ENCODE measurements around the gene WDR62. TPM values are rescaled to one million over a fixed set of nuclear protein-coding genes. Genes with fewer than 3 reads are reported as not detected.

Gene WDR62
- total RNA-seq, 4 donors from 2014 or later, result 2.4 to 5.8 TPM; not detected in 2

DNA sequence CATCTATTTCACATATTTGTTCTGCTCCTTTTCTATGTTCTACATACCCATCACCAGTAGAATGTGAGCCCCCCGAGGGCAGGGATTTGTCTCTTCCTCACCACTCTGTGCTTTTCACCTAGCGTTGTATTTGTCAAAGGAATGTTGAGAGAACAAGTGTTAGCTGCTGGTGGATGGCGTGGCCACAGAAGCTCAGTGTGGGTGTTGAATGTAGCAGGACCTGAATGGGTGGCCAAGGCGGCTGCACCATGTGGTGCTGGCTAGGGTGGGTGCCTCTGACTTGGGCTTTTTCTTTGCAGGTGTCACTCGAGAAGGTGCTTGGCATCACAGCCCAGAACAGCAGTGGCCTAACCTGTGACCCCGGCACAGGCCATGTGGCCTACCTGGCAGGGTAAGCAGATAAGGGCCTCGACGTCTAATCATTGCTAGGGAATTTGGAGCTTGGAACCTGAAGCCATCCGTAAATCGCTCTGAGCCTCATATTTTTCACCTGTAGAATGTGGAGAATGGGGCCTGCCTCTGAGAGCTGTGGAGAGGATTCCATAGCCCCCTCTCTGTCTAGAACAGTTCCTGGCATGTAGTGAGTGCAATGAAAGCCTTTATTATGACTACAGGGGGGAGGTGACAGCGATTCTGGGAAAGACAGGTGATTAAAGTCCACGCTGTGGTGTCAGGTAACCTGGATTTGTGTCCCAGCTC, 3.9 kb downstream of the WDR62 start:
- no peak for TF ChIP-seq POLR2A (IDR thresholded peaks at IDR 0.05)
- TF ChIP-seq, protein P1, sequence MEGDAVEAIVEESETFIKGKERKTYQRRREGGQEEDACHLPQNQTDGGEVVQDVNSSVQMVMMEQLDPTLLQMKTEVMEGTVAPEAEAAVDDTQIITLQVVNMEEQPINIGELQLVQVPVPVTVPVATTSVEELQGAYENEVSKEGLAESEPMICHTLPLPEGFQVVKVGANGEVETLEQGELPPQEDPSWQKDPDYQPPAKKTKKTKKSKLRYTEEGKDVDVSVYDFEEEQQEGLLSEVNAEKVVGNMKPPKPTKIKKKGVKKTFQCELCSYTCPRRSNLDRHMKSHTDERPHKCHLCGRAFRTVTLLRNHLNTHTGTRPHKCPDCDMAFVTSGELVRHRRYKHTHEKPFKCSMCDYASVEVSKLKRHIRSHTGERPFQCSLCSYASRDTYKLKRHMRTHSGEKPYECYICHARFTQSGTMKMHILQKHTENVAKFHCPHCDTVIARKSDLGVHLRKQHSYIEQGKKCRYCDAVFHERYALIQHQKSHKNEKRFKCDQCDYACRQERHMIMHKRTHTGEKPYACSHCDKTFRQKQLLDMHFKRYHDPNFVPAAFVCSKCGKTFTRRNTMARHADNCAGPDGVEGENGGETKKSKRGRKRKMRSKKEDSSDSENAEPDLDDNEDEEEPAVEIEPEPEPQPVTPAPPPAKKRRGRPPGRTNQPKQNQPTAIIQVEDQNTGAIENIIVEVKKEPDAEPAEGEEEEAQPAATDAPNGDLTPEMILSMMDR (IDR thresholded peaks at IDR 0.05), result no peak
- Histone ChIP-seq H3K9me3 (no peaks in the 10 kb centered on the region), H3K4me3 (no peak overlapping the region), H3K27me3 (no peaks in the 10 kb centered on the region), H3K4me1 (peaks cover 0 to 7% of the 10 kb centered on the region in 2 donors), H3K27ac (no peak overlapping the region), H3K36me3 (no peaks in the 10 kb centered on the region)
- no peak for DNase-seq
- intact Hi-C loops (cut with DNase I; ENCODE audit: low total_unique reads), result loop anchor here (10.0 kb wide), 1 partner anchor 56 kb away; the partner anchor contains the start of genes OVOL3, POLR2I and TBCB

DNA sequence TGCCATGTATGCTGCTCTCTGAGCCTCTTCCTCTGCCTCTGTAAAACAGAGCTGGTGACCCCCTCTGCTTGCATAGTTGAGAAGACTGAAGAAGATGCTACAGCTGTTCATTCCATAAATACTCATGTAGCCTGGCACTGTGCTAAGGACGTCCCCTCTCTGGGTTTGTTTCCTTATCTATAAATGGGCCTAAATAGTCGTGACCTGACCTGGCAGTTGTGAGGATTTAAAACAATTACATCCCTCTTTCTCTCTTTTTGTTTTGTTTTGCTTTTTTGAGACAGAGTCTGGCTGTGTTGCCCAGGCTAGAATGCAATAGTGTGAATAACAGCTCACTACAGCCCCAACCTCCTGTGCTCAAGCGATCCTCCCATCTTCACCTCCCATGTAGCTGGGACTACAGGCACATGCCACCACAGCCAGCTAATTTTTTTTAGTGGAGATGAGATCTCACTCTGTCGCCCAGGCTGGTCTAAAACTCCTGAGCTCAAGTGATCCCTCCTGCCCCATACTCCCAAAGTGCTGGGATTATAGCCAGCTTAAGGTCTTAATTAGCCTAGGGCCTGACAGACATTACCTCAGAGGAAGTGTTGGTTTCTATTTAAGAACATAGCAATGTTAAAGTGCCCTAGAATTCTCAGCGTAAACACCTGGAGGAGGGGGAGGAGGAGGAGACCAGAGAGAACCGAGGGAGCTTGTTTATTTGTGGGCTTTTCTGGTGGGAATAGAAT, 4.6 kb downstream of the WDR62 start:
- DNase-seq, result no peak
- TF ChIP-seq, protein P1 (IDR thresholded peaks at IDR 0.05), result no peak
- no peak for TF ChIP-seq POLR2A (IDR thresholded peaks at IDR 0.05)
- intact Hi-C loops (cut with DNase I; ENCODE audit: low total_unique reads), result loop anchor here (10.0 kb wide), 1 partner anchor 55 kb away; the partner anchor contains the start of genes OVOL3, POLR2I and TBCB
- Histone ChIP-seq H3K36me3 (no peaks in the 10 kb centered on the region), H3K9me3 (no peaks in the 10 kb centered on the region), H3K4me1 (peaks cover 0 to 7% of the 10 kb centered on the region in 2 donors), H3K27me3 (no peaks in the 10 kb centered on the region), H3K4me3 (no peak overlapping the region), H3K27ac (no peak overlapping the region)

DNA sequence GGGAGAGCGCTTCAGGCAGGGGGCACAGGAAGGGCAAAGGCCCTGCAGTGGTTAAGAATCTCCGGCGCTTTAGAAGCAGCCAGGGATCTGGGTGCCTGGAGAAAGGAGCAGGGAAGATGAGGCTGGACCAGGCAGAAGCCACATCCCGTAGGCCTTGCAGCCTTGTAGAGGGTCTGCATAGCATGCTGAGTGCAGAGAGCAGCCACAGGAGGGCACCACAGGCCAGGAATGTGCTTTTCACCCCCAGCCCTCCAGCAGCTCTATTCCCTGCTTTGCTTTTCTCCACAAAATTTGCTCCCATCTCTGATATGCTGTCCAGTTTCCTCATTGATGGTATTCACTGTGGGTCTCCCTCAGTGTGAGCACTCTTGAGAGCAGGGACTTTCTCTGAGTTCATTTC, 5.7 kb downstream of the WDR62 start:
- intact Hi-C loops (cut with DNase I; ENCODE audit: low total_unique reads), result no loop called here
- no peaks in the 10 kb centered on the region for H3K9me3 ChIP-seq
- DNase-seq, result peak; percentile 35 to 41

DNA sequence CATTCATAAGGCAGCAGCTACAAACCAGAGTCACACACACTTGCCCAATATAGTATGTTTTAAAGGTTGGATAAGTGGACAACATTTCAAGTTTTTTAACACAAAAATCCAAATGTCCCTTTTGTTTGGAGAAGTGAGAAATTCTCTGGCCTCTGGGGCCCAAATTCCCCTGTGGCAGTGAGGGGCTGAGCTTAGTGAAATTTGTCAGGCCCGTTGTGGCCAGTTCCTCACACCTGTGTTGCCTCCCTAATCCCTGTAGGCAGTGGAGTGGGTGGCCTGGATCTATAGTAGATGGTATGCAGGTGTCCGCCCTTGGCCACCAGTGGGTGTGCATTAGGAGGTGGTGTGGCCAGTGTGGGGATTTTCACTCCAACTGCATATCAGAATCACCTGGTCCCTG, 6.7 kb downstream of the WDR62 start:
- Histone ChIP-seq H3K9me3 (no peaks in the 10 kb centered on the region), H3K4me1 (no peaks in the 10 kb centered on the region), H3K27ac (no peak overlapping the region), H3K36me3 (no peaks in the 10 kb centered on the region), H3K4me3 (no peak overlapping the region), H3K27me3 (no peaks in the 10 kb centered on the region)
- TF ChIP-seq, protein P1 (IDR thresholded peaks at IDR 0.05), result no peak
- TF ChIP-seq POLR2A (IDR thresholded peaks at IDR 0.05), result no peak
- intact Hi-C loops (cut with DNase I; ENCODE audit: low total_unique reads), result no loop called here
- DNase-seq, result no peak

More for the DNA sequence above, 5.7 kb downstream of the WDR62 start:
- Histone ChIP-seq H3K4me3 (no peak overlapping the region), H3K27me3 (no peaks in the 10 kb centered on the region), H3K36me3 (no peaks in the 10 kb centered on the region), H3K27ac (no peak overlapping the region), H3K4me1 (peaks cover 0 to under 1% of the 10 kb centered on the region in 2 donors)
- TF ChIP-seq, protein P1 (IDR thresholded peaks at IDR 0.05), result peak in 3 of 4 experiments; percentile 35 to 71 (median 44)
- no peak for TF ChIP-seq POLR2A (IDR thresholded peaks at IDR 0.05)

DNA sequence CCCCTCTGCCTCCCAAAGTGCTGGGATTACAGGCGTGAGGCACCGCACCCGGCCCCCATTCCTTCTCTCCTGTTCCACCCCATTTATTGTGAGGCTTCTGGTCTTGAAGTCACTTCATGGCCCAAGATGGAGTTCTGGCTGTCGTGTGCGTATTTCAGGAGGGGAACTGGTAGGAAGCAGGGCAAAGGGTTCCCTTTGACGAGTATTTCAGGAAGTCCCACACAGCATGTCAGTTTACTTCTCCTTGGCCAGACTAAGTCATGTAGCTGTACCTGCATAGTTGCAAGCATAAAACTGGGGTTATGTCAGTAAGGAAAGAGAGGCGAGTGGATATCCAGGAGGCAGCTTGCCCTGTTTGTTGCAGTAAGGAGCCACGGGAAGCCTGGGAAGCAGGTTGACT, 10.1 kb downstream of the WDR62 start:
- DNase-seq, result no peak
- no peaks in the 10 kb centered on the region for H3K36me3 ChIP-seq
- H3K27ac ChIP-seq, result no peak overlapping the region
- no peak for TF ChIP-seq POLR2A (IDR thresholded peaks at IDR 0.05)
- TF ChIP-seq, protein P1 (IDR thresholded peaks at IDR 0.05), result no peak
- intact Hi-C loops (cut with DNase I; ENCODE audit: low total_unique reads), result no loop called here
- no peaks in the 10 kb centered on the region for H3K4me1 ChIP-seq
- no peaks in the 10 kb centered on the region for H3K27me3 ChIP-seq
- no peak overlapping the region for H3K4me3 ChIP-seq
- no peaks in the 10 kb centered on the region for H3K9me3 ChIP-seq
